ENCODE measurements around the gene ARID1A. TPM values are rescaled to one million over a fixed set of nuclear protein-coding genes. Genes with fewer than 3 reads are reported as not detected.

Gene ARID1A
- total and polyA plus RNA-seq, 2 experiments from 2014 or later = 50.0 to 104 TPM

GRCh38 chr1:26771285-26771642 is 75.4 kb downstream of the ARID1A start (continued):
- no peak for TF ChIP-seq ZNF462 (CRISPR knock-in tag; IDR thresholded peaks at IDR 0.05)
- TF ChIP-seq ZNF331 (CRISPR knock-in tag; IDR thresholded peaks at IDR 0.05; ENCODE audit: low read depth) = no peak
- TF ChIP-seq JUNB (IDR thresholded peaks at IDR 0.05; ENCODE audit: unreplicated experiment) = no peak
- no peak for TF ChIP-seq EZH2phosphoT487 (IDR thresholded peaks at IDR 0.05; ENCODE audit: unreplicated experiment)
- TF ChIP-seq CREB1 (CRISPR knock-in tag; IDR thresholded peaks at IDR 0.05; ENCODE audit: low read depth) = no peak

DNA sequence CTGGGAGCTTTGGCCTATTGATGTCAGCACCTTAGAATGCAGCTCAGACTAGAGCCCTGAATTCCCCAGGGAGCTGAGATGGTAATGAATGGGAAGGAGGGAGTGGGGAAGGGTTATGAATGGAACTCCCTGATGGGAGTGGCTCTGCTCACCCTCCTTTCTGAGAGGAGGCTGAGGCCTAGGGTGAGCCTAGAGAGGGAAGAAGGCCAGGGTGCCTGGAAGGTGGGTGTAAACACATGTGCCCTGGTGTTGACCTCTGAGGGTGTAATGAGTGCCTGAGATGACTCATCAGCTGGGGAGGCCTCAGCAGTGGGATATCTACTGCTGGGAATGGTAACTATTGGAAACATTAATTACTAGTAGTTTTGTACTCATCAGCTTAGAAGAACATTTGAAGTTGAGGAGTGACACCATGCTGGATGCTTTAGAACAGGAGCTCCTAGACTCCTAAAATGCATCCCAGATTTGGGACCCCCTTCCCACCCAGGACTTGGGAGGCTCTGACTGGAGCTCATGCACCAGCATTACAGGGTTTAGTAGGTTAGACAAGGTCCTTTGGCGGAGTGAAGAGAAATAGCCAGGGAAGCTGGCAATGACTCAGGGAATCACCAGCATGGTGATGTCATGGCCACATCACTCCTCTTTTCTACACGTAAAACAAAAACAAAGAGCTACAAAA is 76.0 kb downstream of the ARID1A start:
- Histone ChIP-seq H3K4me2 (no peak overlapping the region), H3K36me3 (ENCODE audit: insufficient read depth) (peaks cover 88% of the 10 kb centered on the region), H3F3A (replicated peaks; ENCODE audit: low read depth) (0 out of 2 replicates have a peak, but pooled peaks cover 5% of the 10 kb centered on the region), H3K4me3 (no peak overlapping the region), H3K4me1 (ENCODE audit: insufficient read depth) (no peaks in the 10 kb centered on the region), H3K9me2 (ENCODE audit: insufficient read depth) (no peaks in the 10 kb centered on the region), H2AFZ (no peak overlapping the region), H4K20me1 (replicated peaks; ENCODE audit: insufficient read depth) (peaks cover 12% of the 10 kb centered on the region; the same call in 1 of the 2 replicates), H3K27ac (ENCODE audit: low read depth) (no peak overlapping the region), H3K27me3 (ENCODE audit: insufficient read depth) (no peaks in the 10 kb centered on the region), H3K79me2 (replicated peaks; ENCODE audit: insufficient read depth) (no peaks in the 10 kb centered on the region)
- Mint-ChIP-seq H3K27me3 (ENCODE audit: insufficient read depth, low read depth, poor library complexity) (peaks cover 7% of the 10 kb centered on the region), H3K27ac (peak overlapping the region; percentile 89), H3K36me3 (ENCODE audit: low read depth) (peaks cover 99% of the 10 kb centered on the region), H3K4me3 (no peak overlapping the region), H3K4me1 (no peaks in the 10 kb centered on the region), H3K9me3 (no peaks in the 10 kb centered on the region)
- no peak for DNase-seq (ENCODE audit: low spot score)
- ATAC-seq = peak; percentile 55
- TF ChIP-seq JUNB (IDR thresholded peaks at IDR 0.05; ENCODE audit: unreplicated experiment) (no peak), EZH2 (IDR thresholded peaks at IDR 0.05; ENCODE audit: low read depth, unreplicated experiment) (no peak), CREB1 (CRISPR knock-in tag; IDR thresholded peaks at IDR 0.05; ENCODE audit: low read depth) (no peak), EZH2phosphoT487 (IDR thresholded peaks at IDR 0.05; ENCODE audit: unreplicated experiment) (no peak), ZNF331 (CRISPR knock-in tag; IDR thresholded peaks at IDR 0.05; ENCODE audit: low read depth) (no peak), ZNF114 (CRISPR knock-in tag; IDR thresholded peaks at IDR 0.05) (no peak)
- TF ChIP-seq, protein P1, sequence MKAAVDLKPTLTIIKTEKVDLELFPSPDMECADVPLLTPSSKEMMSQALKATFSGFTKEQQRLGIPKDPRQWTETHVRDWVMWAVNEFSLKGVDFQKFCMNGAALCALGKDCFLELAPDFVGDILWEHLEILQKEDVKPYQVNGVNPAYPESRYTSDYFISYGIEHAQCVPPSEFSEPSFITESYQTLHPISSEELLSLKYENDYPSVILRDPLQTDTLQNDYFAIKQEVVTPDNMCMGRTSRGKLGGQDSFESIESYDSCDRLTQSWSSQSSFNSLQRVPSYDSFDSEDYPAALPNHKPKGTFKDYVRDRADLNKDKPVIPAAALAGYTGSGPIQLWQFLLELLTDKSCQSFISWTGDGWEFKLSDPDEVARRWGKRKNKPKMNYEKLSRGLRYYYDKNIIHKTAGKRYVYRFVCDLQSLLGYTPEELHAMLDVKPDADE (IDR thresholded peaks at IDR 0.05) = no peak
- TF ChIP-seq, protein P2, sequence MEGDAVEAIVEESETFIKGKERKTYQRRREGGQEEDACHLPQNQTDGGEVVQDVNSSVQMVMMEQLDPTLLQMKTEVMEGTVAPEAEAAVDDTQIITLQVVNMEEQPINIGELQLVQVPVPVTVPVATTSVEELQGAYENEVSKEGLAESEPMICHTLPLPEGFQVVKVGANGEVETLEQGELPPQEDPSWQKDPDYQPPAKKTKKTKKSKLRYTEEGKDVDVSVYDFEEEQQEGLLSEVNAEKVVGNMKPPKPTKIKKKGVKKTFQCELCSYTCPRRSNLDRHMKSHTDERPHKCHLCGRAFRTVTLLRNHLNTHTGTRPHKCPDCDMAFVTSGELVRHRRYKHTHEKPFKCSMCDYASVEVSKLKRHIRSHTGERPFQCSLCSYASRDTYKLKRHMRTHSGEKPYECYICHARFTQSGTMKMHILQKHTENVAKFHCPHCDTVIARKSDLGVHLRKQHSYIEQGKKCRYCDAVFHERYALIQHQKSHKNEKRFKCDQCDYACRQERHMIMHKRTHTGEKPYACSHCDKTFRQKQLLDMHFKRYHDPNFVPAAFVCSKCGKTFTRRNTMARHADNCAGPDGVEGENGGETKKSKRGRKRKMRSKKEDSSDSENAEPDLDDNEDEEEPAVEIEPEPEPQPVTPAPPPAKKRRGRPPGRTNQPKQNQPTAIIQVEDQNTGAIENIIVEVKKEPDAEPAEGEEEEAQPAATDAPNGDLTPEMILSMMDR (conservative IDR thresholded peaks at IDR 0.05; ENCODE audit: low read depth in 2 of 2) = no peak

All from GM23338 (cell line).